Type B pancreatic cell (in vitro differentiated cells): ENCODE results near the gene ITFG1. TPM values are rescaled to one million over a fixed set of nuclear protein-coding genes. Genes with fewer than 3 reads are reported as not detected.
"Not testable (repeated sequence)": the region's sequence is repeated elsewhere in the genome, so short reads cannot be mapped to it uniquely, and the experiment has no call there.

Experiments
- DNase-seq: peaks from one replicate; pipeline ENCODE4 v3.0.0; 2021; ENCODE audit warnings: mixed read lengths; ENCODE audit not compliant: unreplicated experiment; ENCODE audit errors: extremely low spot score
- H3K27ac Mint-ChIP-seq: 2 replicates; pipeline ENCODE4 v1.8.0; 2021; ENCODE audit warnings: mild to moderate bottlenecking, mixed read lengths
- H3K27me3 Mint-ChIP-seq: 2 replicates; pipeline ENCODE4 v1.8.0; 2021; ENCODE audit warnings: mixed read lengths
- H3K36me3 Mint-ChIP-seq: 2 replicates; pipeline ENCODE4 v1.8.0; 2021; ENCODE audit warnings: mixed read lengths
- H3K4me1 Mint-ChIP-seq: one replicate; pipeline ENCODE4 v1.8.0; 2021; ENCODE audit warnings: mixed read lengths; ENCODE audit not compliant: unreplicated experiment
- H3K4me3 Mint-ChIP-seq: 2 replicates; pipeline ENCODE4 v1.8.0; 2021; ENCODE audit warnings: mild to moderate bottlenecking, mixed read lengths
- H3K9me3 Mint-ChIP-seq: 2 replicates; pipeline ENCODE4 v1.8.0; 2021; ENCODE audit warnings: mixed read lengths
- CTCF ChIP-seq: fragments of 200-600 bp; sonication (generic); conservative IDR thresholded peaks from 2 replicates; pipeline ENCODE4 v1.5.0; 2021; ENCODE audit warnings: antibody characterized with exemption, mild to moderate bottlenecking
- total RNA-seq: library from RNA; stranded (reverse); gene quantifications from 2 replicates; pipeline ENCODE4 v1.2.1, GENCODE V29; 2021; ENCODE audit warnings: low replicate concordance

Gene ITFG1
- total RNA-seq, 1 donor from 2014 or later, result 47.1 TPM

DNA sequence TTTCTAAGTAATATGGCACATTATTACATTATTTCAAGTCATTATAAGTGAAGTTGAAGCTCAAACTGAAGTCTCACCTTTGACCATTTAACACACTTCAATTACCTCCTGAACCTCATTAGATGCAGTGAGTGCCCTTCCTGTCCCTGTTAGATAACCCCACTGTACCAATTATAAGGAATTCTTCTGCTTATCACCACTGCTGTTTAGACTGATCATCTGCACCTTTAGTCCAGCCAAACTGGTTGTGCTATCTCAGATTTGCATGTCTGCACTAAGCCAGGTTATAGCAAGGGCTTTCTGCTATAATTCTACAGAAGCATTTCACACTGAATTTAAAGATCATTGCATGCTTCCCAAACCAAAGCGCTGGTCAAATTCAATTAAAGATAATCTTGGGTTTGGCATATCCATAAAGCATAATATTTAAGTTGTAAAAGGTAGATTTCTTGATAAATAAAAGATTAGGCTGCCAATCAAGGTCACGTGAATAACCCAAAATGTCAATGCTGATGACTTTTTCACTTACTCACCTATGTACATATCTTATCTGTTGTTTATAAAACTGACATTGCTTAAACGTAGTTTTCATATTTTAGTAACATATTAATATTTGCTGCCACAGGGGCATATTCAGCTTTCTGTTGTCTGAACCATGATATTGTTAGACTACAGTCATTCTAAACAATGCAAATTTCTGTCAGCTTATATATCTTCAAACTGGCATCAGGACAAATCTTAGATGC, 11.9 kb downstream of the ITFG1 start:
- H3K27ac Mint-ChIP-seq, result no peak overlapping the region
- peaks cover 14% of the 10 kb centered on the region for H3K36me3 Mint-ChIP-seq
- no peaks in the 10 kb centered on the region for H3K4me1 Mint-ChIP-seq
- no peak overlapping the region for H3K4me3 Mint-ChIP-seq
- no peak for DNase-seq
- H3K27me3 Mint-ChIP-seq, result no peaks in the 10 kb centered on the region
- TF ChIP-seq CTCF, result no peak
- H3K9me3 Mint-ChIP-seq, result no peaks in the 10 kb centered on the region

DNA sequence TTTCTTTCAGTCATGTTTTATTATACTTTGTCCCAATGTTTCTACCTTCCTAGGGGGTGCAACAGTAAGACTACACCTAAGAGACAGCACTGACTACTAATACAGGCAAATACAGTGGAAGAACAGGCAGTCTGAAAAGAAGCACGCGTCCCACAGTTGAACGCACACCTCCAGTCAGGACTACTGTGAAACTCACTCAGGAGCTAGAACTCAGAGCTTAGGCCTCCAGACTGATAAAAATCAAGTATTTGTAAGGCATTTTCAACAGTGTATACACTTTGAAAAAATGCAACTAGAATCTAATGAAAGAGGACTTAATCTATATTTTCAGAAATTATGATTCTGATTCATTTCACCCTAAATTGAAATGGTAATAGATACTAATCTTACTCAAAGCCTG, 14.4 kb downstream of the ITFG1 start:
- H3K36me3 Mint-ChIP-seq, result peaks cover 14% of the 10 kb centered on the region
- no peak for TF ChIP-seq CTCF
- no peak overlapping the region for H3K27ac Mint-ChIP-seq
- H3K4me3 Mint-ChIP-seq, result no peak overlapping the region
- peaks cover 6% of the 10 kb centered on the region for H3K9me3 Mint-ChIP-seq
- no peak for DNase-seq
- no peaks in the 10 kb centered on the region for H3K4me1 Mint-ChIP-seq
- no peaks in the 10 kb centered on the region for H3K27me3 Mint-ChIP-seq

DNA sequence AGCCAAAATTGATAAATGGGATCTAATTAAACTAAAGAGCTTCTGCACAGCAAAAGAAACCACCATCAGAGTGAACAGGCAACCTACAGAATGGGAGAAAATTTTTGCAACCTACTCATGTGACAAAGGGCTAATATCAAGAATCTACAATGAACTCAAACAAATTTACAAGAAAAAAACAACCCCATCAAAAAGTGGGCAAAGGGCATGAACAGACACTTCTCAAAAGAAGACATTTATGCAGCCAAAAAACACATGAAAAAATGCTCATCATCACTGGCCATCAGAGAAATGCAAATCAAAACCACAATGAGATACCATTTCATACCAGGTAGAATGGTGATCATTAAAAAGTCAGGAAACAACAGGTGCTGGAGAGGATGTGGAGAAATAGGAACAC, 18.0 kb downstream of the ITFG1 start:
- H3K9me3 Mint-ChIP-seq, H3K27me3 Mint-ChIP-seq, H3K4me3 Mint-ChIP-seq, H3K27ac Mint-ChIP-seq, H3K4me1 Mint-ChIP-seq, DNase-seq: not testable (repeated sequence)
- H3K36me3 Mint-ChIP-seq, result peaks cover 30% of the 10 kb centered on the region

DNA sequence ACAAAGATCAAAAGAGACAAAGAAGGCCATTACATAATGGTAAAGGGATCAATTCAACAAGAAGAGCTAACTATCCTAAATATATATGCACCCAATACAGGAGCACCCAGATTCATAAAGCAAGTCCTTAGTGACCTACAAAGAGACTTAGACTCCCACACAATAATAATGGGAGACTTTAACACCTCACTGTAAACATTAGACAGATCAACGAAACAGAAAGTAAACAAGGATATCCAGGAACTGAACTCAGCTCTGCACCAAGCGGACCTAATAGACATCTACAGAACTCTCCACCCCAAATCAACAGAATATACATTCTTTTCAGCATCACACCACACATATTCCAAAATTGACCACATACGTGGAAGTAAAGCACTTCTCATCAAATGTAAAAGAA, 20.8 kb downstream of the ITFG1 start:
- H3K27ac Mint-ChIP-seq, H3K4me1 Mint-ChIP-seq, H3K9me3 Mint-ChIP-seq, H3K27me3 Mint-ChIP-seq, DNase-seq, H3K4me3 Mint-ChIP-seq: not testable (repeated sequence)
- H3K36me3 Mint-ChIP-seq, result peaks cover 30% of the 10 kb centered on the region

- DNase-seq, H3K27ac Mint-ChIP-seq, H3K9me3 Mint-ChIP-seq, H3K27me3 Mint-ChIP-seq, H3K4me1 Mint-ChIP-seq, H3K4me3 Mint-ChIP-seq: not testable (repeated sequence)
- peaks cover 17% of the 10 kb centered on the region for H3K36me3 Mint-ChIP-seq
Observed at GRCh38 chr16:47434274-47434673, 26.6 kb downstream of the ITFG1 start.

GRCh38 chr16:47431960-47432359, 28.9 kb downstream of the ITFG1 start:
- no peak overlapping the region for H3K4me3 Mint-ChIP-seq
- no peak for DNase-seq
- no peak for TF ChIP-seq CTCF

GRCh38 chr16:47426806-47427205, 34.1 kb downstream of the ITFG1 start:
- H3K27me3 Mint-ChIP-seq, result no peaks in the 10 kb centered on the region
- H3K36me3 Mint-ChIP-seq, result peaks cover 33% of the 10 kb centered on the region
- no peak overlapping the region for H3K27ac Mint-ChIP-seq
- H3K4me3 Mint-ChIP-seq, result no peak overlapping the region
- no peaks in the 10 kb centered on the region for H3K4me1 Mint-ChIP-seq
- no peak for TF ChIP-seq CTCF
- no peak for DNase-seq
- H3K9me3 Mint-ChIP-seq, result peaks cover 10% of the 10 kb centered on the region

More at GRCh38 chr16:47431960-47432359, 28.9 kb downstream of the ITFG1 start:
- no peak overlapping the region for H3K27ac Mint-ChIP-seq
- H3K9me3 Mint-ChIP-seq, result peaks cover 7% of the 10 kb centered on the region
- H3K36me3 Mint-ChIP-seq, result peaks cover 14% of the 10 kb centered on the region
- no peaks in the 10 kb centered on the region for H3K27me3 Mint-ChIP-seq
- H3K4me1 Mint-ChIP-seq, result no peaks in the 10 kb centered on the region
